Vagina (tissue), 2 donors: Measurements from ENCODE around the gene RANGAP1.

ENCODE experiments used
- CTCF ChIP-seq, 3 experiments: fragments of 450-650 bp in 2 of 3; fragments of 200-600 bp in 1 of 3; sonication (generic) in 1 of 3; IDR thresholded peaks; one replicate each; pipeline ENCODE4 v1.5.1; 2017 to 2019; ENCODE audit warnings: antibody characterized with exemption in 3 of 3, mild to moderate bottlenecking in 2 of 3, moderate library complexity in 2 of 3
- POLR2A ChIP-seq, 2 donors: fragments of 450-650 bp; IDR thresholded peaks; one replicate each; pipeline ENCODE4 v1.6.1; 2017; ENCODE audit warnings: antibody characterized with exemption in 2 of 2, mild to moderate bottlenecking in 2 of 2, moderate library complexity in 2 of 2
- POLR2AphosphoS5 ChIP-seq, 2 donors: sonication (generic); formaldehyde crosslinking; IDR thresholded peaks; one replicate each; pipeline ENCODE4 v1.9.0; 2017; ENCODE audit warnings: antibody characterized with exemption in 2 of 2, mild to moderate bottlenecking in 2 of 2, low read depth in 1 of 2; ENCODE audit not compliant: insufficient read depth in 1 of 2

- TF ChIP-seq CTCF (IDR thresholded peaks at IDR 0.05) (no peak), POLR2AphosphoS5 (IDR thresholded peaks at IDR 0.05; ENCODE audit: insufficient read depth in 1 of 2, low read depth in 1 of 2) (no peak), POLR2A (IDR thresholded peaks at IDR 0.05) (no peak)
Measured at GRCh38 chr22:41334951-41335635, 49.1 kb upstream of the RANGAP1 start.
